ENCODE results near the gene TMC4.
"Not testable (repeated sequence)": the region's sequence is repeated elsewhere in the genome, so short reads cannot be mapped to it uniquely, and the experiment has no call there.

DNA sequence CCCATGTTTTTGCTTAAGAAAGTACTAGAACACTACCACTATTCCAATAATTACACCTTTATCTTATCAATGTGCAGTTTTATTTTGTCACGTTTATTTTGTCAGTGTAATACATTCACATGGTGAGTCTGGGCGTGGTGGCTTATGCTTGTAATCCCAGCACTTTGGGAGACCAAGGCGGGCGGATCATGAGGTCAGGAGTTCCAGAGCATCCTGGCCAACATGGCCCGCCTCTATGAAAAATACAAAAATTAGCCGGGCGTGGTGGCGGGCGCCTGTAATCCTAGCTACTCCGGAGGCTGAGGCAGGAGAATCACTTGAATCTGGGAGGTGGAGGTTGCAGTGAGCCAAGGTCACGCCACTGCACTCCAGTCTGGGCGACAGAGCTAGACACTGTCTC lies 21.5 kb upstream of the TMC4 start:
- TF ChIP-seq EZH2 (IDR thresholded peaks at IDR 0.05; ENCODE audit: insufficient read depth, poor library complexity, severe bottlenecking); EZH2phosphoT487 (IDR thresholded peaks at IDR 0.05; ENCODE audit: insufficient read depth, low read depth): not testable (repeated sequence)
